Activated T-cell treated with anti-CD3 and anti-CD28 coated beads, Interleukin-2, amount 50 U/mL, for 48 hours (primary cell): ENCODE data around the gene MSMB.

Source experiments
- DNase-seq, 2 experiments: peaks; one replicate each; pipeline ENCODE4 v3.0.0-alpha.2; 2020

Gene MSMB

GRCh38 chr10:46031648-46032532 is 14.2 kb downstream of the MSMB start:
- DNase-seq = no peak

- peak; percentile 94 to 96 for DNase-seq
Observed at GRCh38 chr10:46030091-46030937, 15.8 kb downstream of the MSMB start, which contains the start of gene NCOA4. Gene NCOA4, minus strand, starts transcription at chr10:46030623. Its CDS starts 13,943 bp downstream, at chr10:46016680.

GRCh38 chr10:46029461-46030030 is 16.5 kb downstream of the MSMB start:
- DNase-seq = no peak

DNA sequence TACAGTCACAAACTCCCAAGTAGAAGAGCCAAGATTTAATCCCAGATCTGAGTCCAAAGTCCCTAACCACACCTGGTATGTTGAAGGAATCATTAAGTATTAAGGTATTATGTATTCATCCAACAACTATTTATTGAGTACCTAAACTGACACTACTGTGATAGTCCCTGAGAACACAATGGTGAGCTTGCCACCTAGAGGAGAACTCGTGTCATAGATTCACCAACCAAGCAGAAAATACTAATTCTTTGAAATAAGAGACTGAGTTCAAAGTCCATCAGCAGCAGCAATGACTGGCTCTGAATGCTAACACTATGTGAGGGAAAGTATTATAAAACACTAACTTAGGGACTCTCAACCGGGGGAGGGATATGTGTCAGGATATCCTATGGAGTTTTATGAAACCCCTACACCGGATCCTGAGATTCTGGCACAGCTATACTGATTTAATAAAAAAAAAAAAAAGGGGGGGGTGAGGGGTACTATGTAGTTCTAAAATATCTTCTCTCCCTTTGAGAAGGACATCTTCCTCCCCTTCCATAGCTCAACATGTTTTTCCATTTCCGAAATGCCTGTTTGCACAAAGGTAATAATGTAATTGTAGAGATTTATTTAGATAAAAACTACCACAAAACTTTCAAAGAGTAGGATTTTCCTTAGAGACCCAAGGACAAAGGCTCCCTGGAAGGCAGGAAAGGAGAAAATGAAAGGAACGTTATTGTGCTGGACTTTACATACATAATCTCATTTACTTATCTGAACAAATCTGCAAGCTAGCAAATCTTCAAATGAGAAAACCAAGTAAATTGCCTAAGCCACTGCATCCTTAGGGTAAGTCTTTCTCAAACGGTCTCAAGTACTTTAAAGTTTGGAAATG is 17.2 kb downstream of the MSMB start:
- no peak for DNase-seq

- no peak for DNase-seq
Observed at GRCh38 chr10:46026106-46026505, 20.0 kb downstream of the MSMB start.

DNA sequence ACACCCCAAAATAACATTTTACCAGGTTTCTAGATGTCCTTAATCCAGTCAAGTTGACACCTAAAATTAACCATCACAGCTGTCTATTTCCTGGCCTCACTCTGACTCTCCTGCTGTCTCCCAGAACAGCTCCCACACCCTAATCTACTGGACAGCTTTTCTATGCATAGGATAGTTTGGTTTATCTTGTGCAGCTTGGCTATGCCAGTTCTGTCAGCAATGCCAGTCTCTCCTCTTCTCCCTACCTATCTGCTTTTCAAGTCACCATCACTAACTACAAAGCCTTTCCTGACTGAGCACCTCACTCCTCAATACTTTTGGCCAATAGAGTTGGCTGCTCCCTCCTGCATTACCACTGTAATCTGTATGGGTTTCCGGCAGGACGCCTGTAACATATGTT is 20.7 kb downstream of the MSMB start:
- no peak for DNase-seq

DNA sequence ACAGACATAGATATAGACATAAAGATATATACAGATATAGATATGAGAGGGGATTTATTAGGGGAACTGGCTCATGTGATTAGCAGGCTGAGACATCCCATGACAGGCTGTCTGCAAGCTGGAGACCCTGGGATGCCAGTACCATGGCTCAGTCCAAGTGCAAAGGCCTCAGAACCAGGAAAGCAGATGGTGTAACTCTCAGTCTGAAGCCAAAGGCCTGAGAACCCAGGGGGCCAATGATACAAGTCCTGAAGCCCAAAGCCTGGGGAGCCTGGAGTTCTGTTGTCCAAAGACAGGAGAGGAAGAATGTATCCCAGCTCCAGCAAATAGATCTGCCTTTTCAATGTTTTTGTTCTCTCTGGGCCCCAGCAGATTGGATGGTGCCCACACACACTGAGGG is 21.1 kb downstream of the MSMB start:
- no peak for DNase-seq

DNA sequence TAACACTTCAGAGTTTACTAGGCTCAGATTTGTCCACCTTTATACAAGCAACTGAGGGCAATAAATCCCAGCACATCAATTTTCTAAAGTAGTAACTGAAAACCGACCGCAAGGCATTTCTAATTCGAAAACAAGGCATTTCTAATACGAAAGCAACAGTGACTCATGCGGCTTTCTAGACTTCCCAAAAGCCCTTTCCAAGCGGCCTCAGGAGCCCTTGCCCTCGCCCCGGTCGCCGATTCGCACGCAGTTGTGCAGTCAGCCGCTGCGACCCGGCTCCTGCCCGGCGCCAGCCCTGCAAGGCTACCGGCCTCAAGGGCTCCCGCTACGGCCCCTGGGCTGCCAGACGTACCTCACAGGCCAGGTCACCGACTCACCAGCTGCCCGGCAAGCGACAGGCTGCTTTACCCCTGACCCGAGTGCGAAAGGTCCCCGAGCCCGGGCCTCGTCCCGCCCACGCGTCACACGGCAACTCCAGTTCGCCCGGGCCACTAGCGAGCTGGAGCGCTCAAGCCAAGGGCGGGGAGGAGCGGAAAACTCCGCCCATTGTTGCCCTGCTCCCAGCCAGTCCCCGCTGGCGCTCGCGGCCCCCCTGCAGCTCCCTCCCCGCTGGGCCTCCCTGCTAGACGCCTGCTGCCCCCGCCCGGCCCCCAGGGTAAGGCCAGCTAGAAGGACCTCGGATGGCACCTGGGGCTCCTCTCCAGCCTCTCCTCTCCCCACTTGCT is 22.9 kb downstream of the MSMB start:
- DNase-seq = peak; percentile 87 to 91

GRCh38 chr10:46020344-46020657 is 25.8 kb downstream of the MSMB start:
- DNase-seq = no peak

DNA sequence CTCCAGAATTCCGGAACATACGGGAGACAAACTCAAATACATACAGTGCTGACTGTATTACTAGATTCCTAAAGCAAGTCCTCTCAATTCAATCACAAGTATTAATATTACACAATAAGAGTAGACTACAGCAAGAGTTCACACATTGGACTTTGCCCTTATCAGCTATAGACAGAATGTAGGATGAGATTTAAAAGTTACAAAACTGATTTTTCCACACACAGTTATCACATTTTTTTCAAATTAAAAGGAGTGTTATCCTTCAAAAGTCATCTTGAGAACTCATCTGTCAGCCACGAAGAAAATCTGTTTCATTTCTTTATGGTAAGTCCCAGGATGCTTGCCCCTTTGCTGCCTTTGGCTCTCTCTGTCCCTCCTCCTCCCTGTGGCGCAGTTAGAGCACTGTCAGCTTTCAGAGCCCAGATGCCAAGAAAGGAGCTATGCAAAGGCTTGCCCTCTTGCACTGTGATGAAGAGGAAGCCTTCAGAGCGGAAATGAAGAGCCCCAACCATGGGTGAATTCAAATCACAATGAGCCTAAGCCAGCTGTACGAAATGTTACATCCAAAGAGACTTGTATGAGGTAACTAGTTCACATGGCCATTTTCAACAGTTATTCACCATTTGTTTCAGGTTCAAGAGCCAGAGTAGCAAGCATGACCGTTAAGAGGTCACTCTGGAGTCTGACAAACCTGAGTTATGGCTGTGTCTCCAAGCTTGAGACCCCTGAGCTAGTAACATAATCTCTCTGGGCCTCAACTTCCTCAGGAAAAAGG is 26.3 kb downstream of the MSMB start:
- DNase-seq = no peak

DNA sequence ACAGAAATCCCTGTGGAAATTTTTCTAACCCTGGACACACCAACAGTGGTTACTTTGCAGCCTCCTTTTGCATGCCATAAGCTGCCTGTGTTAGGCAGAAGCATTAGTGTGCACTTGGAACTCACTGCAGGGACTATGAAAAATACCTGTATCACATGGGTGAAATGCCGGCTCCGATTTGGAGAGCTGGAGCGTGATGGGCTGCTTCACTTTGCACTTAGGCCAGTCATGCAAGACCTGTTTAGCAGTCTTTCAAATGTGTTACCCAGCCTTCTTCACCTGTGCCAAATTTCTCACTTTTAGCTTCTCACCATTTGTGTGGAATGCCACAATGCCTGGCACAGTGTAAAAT is 26.9 kb downstream of the MSMB start:
- DNase-seq = no peak

GRCh38 chr10:46018453-46019176 is 27.5 kb downstream of the MSMB start:
- no peak for DNase-seq

DNA sequence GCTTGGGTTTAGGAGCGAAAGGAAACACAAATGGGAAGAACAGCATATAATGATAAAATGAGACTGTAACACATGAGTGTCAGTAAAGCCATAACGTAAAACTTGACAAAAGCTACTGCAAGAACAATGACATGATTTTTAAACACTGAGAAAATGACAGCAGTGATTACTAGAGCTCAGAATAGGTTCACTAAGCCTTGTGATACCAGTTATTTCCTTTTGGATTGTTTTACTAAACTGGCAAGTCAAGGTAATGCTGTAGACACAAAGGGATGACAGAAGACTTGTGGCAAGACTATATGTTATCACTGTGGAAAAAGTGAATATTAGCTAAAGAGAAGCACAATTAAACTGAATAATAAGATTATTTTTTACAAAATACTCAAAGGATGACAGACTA is 28.3 kb downstream of the MSMB start:
- no peak for DNase-seq

GRCh38 chr10:46016811-46017210 is 29.3 kb downstream of the MSMB start:
- no peak for DNase-seq

- no peak for DNase-seq
Observed at GRCh38 chr10:46016190-46016589, 29.9 kb downstream of the MSMB start.

GRCh38 chr10:46014683-46015405 is 31.2 kb downstream of the MSMB start:
- no peak for DNase-seq

DNA sequence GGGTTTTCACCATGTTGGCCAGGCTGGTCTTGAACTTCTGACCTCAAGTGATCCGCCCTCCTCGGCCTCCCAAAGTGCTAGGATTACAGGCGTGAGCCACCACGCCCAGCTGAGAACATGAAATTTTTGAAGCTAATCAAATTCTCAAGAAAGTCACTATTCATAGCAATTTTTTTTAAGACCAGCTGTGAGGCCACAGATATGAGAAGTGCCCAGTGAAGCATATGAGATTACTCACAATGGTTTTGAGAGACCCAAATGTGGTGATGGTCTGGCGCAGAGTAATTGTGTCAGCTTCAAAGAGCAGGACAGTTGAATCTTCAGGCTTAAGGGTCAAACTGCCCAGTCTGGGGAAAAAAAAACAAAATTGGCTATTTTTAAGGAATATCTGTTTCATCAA is 31.9 kb downstream of the MSMB start:
- no peak for DNase-seq

DNA sequence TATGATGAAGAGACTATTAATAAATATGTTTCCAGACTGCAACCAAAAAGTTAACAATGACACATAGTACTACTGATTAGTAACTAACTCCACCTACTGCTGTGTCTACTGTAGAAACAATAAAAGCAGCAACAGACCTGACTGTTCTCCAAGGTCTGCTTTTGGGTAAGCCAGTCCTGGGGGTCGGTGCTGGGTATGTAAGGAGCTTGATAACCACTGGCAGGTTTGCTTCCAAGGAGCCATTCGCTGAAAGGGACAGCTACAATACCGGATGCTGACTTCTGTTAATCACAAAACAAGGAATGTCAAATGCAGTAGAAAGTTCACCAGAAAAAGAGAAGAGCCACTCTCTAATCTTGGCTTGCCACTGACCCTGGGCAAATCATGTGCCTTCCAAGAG is 33.3 kb downstream of the MSMB start:
- DNase-seq = no peak

DNA sequence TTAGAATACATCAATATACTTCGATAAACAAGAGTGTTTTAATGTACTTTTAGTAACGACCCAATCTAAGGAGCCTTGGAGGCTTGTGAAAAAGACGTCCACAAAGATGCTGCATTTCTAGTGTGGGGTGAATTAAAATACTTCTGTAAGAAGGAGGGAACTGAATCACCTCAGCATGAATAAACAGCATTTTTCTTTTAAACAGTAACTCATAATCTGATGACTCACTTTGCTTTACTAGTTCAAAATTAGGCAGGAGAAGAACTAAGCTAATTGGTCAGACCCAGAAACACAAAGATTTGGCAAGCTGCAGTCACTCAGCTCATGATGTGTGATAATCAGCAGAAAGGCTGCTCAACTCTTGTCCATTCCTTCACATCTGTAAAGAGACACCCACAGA is 39.9 kb downstream of the MSMB start:
- DNase-seq = no peak

DNA sequence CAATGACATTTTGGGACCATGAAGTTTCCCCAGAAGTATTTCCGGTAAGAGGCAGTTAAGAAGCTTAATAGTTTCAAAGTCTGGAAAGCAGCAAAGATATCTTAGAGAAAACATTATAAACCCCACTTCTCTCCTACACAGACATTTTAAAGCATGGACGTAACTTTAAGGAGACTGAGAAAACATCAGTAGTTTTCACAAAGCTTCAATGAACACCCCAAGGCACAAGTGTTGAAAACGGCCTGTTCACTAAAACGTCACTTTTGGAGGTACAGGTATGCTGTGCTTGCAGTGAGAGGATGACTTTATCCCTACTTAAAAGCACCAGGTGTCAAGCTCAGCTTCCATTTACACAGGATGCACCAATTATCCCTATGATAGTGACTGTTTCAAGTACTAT is 40.7 kb downstream of the MSMB start:
- DNase-seq = no peak
